Activated naive CD4-positive, alpha-beta T cell treated with anti-CD3 and anti-CD28 coated beads, Interleukin-2, amount 50 U/mL, for 16 hours (primary cell): ENCODE results near the gene COMTD1.
"Not testable (repeated sequence)": the region's sequence is repeated elsewhere in the genome, so short reads cannot be mapped to it uniquely, and the experiment has no call there.

Experiments used
- DNase-seq: peaks from one replicate; pipeline ENCODE4 v3.0.0-alpha.2; 2020

The COMTD1 gene

DNA sequence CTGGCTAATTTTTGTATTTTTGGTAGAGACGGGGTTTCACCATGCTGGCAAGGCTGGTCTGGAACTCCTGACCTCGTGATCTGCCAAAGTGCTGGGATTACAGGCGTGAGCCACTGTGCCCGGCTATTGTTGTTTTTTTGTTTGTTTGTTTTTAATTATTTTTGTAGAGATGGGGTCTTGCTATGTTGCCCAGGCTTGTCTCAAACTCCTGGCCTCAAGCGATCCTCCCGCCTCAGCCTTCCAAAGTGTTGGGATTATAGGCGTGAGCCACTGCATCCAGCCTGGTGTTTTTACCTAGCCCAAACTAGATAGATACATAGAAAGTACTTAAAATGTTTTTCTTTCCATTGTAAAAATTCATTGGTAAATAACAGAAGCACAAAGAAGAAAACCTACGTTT lies 14.3 kb downstream of the COMTD1 start:
- not testable (repeated sequence) for DNase-seq

DNA sequence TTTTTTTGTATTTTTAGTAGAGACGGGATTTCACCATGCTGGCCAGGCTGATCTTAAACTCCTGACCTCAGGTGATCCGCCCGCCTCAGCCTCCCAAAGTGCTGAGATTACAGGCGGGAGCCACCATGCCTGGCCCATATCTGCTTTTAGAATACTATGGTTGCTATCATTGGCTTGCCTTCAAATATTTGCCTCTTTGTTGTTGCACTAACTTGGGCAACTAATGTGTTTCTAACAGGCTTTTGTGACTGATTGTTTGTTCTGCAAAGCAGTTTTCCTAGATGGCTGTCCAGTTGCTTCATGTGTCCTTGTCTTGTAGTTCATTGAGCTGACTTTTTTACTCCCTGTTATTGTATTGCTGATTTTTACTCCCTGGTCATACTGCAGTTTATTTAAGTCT lies 15.5 kb downstream of the COMTD1 start:
- DNase-seq = no peak

DNA sequence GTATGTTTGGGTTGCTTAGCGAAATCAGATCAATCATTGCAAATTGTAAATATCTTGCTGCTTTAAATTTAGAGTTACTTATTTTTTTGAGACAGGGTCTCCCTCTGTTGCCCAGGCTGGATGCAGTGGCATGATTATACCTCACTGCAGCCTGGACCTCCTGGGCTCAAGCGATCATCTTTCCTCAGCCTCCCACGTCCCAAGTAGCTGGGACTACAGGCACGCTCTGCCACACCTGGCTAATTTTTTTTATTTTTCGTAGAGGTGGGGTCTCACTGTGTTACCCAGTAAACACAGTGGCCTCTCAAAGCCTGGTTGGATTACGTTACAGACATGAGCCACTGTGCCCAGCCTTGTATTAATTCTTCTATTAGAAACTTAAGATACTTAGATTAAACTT lies 23.4 kb downstream of the COMTD1 start:
- no peak for DNase-seq

DNA sequence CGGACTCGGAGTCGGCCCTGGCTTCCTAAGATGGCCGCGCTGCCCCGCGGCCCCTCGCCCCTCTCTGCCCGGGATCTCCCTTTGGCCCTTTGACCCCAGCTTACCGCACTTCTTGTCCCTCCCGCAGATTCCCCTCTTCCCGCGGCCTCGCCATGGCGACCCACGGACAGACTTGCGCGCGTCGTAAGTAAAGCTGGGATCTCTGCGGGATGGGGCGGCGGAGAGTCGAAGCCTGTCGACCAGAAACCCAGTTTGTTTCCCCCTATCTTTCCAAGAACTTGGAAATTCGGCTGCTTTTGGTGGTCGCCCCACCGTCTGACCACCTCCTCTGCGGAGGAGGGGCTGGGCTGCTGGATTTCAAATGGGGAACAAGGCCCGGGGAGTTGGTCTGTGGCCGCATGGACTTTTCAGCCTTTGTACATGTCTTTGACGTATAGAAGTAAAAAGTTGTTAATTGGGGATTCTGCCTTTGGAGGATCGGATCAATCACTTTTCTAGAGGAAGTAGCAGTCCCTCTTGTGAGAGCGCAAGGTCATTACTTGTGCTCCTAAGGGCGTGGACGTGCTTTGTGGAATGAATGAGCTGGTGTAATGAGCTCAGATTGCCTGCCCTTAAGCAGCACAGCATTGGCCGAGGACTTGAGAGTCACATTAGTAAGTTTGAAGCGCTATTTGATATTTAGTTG lies 24.6 kb downstream of the COMTD1 start:
- peak; percentile 41 for DNase-seq

DNA sequence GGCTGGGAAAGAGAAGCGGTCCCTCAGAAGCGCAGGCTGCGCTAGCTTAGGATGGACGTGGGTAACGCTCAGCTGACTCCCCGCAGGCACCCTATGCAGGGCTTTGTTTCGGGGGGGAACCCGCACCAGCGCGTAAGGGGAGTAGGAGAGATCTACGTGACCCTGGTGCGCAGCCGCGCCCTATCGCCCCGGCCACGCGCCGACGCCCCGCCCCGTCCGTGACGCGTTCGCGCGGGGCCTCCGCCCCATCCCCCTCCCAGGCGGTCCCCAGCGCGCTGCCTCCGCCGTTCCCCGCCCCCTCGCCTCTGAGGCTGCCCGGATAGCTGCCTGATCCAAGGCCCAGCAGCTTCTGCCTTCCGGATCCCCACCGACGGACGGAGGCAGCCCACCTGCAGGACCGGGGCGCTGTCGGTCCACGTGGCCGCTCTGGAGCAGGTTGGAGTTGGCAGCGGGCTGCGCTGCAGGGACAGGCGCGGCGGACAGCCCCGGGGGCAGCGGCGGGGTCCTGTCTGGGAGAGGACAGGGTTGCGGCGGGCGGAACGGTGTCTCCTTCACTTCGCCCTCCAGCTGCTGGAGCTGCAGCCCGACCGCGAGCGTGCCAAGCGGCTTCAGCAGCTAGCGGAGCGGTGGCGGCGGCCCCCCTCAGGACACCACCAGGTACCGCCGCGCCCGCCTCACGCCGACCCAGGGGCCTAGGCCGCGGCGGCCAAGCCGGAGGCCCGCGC lies 25.3 kb downstream of the COMTD1 start, which contains the start of gene VDAC2:
VDAC2 (plus strand) TSS at position 515 of the 725 bp plus-strand sequence. CDS start 363 bp downstream, outside the sequence.
- DNase-seq = peak; percentile 96

DNA sequence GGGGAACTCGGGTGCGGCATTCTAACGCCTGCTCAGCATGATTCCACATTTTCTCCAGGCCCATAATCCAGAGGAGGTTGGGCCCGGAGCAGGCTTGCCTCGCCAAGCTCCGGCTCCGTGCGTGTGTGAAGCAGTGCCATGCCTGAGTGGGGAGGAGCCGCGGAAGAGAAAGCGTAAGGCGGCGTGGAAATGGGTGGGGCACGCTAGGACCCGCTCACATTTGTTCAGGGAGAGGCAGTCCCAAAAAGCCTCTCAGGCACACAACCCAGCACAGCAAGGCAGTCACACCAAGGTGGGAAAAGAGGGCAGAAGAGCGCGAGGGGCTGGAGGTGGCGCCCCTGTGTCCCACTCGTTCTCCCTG lies 25.9 kb downstream of the COMTD1 start:
- peak; percentile 81 for DNase-seq

DNA sequence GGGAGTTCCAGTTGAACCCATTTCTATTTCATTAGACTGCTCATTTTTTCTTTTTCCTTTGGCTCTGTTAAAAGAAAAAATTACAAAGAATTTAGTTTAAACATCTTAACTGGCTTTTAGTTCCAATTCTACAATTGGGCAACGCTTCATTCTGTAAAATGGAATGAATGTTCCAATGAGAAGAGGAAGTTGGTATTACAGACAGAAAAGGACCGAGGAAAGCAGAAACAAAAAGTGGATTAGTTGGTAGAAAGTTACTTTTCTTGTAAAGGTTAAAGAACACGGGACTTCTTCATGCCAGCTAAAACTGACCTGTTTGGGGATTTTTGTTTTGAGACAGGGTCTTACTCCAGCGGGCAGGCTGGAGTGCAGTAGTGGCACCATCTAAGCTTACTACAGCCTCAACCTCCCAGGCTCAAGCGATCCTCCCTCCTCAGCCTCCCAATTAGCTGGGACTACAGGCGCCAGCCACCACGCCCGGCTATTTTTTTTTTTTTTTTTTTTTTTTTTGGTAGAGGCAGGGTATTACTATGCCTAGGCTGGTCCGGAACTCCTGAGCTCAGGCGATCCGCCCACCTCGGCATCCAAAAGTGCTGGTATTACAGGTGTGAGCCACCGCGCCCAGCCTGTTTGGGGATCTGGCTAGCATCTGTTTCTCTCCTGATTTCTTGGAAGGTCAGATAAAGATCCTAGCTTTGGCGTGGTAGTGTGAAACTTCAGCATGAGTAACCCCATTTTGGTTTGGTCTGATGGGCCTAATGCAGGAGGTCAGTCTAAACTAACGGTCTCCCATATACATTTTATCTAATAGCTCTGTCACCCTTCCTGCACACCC lies 26.5 kb downstream of the COMTD1 start:
- DNase-seq = no peak

DNA sequence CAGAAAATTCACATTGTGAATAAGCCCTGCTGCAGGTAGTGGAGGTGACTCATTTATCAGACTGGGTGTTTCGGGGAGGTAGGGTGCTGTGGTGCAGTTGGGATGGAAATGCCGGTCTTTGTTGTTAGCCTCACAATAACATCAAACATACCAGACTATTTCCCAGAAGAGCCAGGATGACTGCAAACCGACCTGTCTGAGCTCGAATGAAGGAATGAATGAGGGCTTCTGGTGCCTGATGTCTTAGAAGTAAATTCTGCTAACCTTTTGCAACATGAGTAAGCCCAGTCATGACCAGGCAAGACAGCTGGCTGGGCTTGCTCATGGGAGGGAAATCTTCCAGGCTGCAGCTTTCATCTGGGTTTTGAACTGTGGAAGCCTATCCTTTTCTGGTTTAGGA lies 27.6 kb downstream of the COMTD1 start:
- DNase-seq = no peak

DNA sequence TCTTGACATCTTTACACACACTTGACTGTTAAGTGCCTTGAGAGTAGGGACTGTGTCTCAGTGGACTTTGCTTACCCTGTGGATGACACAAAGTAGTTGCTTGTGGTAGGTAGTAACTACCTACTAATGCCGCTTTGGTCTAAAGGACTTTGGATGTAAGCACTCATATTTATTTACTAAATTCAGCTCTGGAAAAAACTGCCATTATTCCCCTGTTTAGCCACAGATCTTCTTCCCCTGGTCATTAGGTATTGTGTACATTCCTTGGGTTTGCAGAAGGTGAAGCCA lies 28.0 kb downstream of the COMTD1 start:
- no peak for DNase-seq

DNA sequence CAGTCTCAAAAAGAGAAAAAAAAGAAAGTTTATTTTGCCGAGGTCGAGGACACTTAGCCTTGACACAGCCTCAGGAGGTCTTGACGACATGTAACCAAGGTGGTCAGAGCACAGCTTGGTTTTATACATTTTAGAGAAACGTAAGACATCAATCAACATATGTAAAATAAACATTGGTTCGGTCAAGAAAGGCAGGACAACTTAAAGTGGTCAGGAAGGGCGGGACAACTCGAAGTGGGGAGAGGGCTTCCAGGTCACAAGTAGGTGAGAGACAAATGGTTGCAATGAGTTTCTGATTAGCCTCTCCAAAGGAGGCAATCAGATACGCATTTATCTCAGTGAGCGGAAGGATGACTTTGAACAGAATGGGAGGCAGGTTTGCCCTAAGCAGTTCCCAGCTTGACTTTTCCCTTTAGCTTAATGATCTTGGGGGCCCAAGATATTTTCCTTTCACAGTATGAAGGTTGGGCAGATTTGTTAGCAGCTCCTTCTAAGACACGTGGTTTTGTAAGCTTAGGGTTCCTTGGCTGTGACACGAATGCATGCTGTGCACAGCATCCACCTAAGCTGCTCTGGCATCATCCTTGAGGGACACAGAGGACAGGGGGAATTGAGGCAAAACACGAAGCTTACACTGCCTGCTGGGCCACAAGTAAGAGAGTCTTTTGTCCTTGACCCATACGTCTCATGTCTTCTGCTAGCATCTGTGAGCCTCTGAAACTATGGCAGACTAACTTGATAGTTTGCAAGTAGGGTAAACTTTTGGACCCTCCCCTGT lies 28.5 kb downstream of the COMTD1 start:
- DNase-seq = no peak

DNA sequence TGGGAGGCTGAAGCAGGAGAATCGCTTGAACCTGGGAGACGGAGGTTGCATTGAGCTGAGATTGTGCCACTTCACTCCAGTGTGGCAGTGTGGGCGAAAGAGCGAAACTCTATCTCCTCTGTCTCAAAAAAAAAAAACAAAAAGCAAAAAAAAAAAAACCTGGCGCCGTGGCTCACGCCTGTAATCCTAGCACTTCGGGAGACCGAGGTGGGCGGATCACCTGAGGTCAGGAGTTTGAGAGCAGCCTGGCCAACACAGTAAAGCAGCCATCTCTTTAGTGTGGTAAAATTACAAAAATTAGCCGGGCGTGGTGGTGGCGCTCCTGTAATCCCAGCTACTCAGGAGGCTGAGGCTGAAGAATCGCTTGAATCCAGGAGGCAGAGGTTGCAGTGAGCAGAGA lies 29.1 kb downstream of the COMTD1 start:
- not testable (repeated sequence) for DNase-seq

DNA sequence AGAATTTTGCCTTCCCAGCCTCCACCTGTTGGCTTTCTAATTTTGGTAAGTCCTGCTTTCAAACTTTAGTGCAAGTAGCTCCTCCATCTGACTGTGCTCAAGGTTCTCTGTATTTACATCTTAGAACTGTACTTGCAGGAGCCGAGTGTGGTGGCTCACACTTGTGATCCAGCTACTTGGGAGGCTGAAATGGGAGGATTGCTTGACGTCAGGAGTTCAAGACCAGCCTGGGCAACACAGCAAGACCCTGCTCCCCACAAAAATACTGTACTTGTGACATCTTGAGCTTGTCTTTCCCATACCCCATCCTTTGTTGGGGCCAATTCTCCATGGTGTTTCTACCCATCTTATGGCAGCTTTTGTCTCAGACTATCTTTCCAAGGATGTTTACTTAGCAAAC lies 29.8 kb downstream of the COMTD1 start:
- no peak for DNase-seq

DNA sequence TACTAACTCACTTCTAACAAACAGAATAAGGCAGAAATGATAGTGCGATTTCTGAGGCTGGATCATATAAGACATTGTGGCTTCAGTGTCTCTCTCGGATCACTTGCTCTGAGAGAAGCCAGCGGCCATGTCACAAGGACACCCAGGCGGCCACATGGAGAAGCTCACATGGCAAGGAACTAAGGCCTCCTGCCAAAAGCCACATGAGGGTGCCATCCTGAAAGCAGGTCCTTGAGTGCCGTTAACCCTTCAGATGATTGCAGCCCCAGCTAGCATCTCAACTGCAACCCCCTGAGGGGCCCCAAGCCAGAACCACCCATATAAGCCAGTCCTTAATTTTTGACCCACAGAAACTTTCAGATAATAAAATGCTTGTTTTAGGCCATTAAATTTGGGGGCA lies 32.0 kb downstream of the COMTD1 start:
- DNase-seq = no peak

DNA sequence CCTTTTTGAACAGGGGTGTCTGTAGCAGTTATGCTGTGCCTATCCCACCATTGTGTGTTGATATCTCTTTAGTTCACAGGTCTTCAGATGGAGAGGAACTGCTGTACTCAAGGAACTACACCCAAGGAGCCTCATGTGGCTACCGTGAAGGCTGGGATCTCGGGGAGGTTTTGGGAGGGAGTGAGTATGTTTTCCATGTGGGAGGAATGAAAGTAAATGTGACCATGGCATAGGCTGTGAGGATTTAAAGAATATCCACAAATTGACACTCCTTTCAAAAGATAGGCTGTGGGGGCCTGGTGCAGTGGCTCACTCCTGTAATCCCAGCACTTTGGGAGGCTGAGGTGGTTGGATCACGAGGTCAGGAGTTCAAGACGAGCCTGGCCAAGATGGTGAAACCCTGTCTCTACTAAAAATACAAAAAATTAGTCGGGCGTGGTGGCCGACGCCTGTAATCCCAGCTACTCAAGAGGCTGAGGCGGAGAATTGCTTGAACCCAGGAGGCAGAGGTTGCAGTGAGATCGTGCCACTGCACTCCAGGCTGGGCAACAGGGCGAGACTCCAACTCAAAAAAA lies 32.6 kb downstream of the COMTD1 start:
- not testable (repeated sequence) for DNase-seq

DNA sequence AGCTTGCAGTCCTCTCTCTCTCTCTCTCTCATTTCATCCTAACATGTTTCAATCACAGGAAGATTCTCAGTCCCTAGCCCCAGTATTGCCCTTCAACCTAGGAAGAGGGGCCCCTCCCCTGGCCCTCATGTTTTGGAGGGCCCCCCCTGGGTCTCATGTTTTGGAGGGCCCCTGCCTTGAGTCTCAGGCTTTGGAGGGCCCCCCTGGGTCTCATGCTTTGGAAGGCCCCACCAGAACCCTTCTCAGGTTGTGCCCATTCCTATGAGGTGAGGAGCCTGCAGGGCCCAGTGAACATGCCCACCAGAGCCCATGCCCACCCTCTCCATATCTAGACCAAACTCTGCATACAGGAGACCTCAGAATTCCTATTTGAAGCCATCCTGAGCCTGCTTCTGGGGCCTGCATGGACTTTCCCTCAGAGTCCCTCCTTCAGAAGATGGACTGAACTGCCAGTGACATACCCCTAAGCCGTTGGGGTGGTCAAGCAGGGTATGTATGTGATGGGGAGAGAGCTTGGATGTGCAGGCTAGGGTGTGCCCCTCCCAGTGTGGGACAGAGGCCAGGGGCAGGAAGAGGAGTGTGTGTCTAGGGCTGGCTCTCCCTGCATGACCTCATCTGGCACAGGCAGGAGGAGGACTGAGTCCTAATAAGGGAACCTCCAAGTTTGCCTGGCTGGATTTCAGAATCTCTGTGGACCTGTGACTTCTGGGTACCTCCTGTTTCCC lies 33.3 kb downstream of the COMTD1 start:
- no peak for DNase-seq

DNA sequence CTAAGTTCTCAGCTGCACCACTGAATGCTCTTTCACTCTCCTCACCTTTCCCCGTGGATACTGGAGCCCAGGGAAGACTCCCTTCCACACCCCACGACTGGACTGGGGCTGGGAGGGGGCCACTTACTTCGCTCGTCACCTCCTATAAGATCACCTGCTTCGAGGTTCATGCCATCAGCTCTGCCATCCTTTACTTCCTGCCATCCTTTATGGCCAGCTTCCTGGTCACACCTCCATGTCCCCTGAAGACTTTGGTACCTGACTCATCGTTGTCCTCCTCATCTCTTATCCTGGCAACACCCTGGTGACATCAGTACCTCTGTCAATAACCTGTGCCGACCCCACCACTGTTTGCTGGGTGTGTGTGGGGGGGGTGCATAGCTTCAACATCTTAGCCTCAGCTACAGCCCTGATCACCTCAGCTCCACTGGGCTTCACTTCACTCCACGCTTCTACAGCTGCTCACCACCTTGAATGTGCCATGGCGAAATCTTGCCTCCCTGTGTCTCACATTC lies 33.9 kb downstream of the COMTD1 start:
- no peak for DNase-seq

DNA sequence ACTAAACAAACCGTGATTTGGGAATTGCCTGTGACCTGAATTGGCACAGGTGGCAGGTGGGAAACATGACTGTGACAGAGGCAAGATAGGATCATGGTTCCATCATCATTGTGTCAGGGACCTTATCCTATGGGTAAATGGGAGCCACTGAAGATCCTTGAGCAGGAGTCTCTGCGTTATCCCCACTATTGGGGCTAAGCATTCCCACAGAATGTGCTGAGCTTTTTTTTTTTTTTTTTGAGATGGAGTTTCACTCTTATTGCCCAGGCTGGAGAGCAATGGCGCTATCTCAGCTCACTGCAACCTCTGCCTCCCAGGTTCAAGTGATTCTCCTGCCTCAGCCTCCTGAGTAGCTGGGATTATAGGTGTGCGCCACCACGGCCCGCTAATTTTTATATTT lies 35.8 kb downstream of the COMTD1 start:
- DNase-seq = not testable (repeated sequence)

DNA sequence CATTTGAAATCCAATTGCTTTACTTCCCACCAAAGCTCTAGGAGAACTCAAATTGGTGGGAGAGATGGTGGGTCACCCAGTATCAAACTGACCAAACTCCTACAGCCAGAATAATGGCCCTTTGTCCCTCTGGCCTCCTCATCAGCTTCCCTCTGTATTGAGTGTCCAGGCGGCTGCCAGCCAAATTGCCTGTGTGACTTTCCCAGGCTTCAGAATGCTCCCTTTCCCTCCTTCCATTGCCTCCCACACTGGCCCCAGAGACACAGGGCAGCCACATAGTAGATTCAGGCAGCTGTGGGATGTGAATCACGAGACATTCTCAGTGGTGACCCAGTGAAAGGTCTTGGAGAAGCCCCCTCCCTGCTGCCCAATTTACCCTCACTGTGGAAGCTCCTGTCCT lies 37.9 kb downstream of the COMTD1 start:
- no peak for DNase-seq

DNA sequence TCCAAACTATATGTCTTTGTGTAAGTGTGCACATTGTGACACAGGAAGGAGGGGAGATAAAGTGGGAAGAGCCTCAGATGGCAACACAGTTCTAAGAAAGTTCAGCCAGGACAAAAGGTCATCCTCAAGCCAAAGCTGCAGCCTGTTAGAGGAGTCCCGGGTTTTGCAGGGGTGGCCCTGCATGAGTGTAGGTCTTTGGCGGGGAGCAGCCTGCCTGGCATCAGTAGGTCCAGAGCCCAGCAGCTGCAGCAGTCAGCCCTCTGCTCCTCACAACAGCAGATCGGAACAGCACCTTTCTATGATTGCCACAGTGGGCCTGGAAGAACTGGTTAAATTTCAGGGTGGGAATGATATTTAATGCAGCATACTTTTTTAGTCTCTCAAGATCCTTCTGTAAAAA lies 38.7 kb downstream of the COMTD1 start:
- no peak for DNase-seq

DNA sequence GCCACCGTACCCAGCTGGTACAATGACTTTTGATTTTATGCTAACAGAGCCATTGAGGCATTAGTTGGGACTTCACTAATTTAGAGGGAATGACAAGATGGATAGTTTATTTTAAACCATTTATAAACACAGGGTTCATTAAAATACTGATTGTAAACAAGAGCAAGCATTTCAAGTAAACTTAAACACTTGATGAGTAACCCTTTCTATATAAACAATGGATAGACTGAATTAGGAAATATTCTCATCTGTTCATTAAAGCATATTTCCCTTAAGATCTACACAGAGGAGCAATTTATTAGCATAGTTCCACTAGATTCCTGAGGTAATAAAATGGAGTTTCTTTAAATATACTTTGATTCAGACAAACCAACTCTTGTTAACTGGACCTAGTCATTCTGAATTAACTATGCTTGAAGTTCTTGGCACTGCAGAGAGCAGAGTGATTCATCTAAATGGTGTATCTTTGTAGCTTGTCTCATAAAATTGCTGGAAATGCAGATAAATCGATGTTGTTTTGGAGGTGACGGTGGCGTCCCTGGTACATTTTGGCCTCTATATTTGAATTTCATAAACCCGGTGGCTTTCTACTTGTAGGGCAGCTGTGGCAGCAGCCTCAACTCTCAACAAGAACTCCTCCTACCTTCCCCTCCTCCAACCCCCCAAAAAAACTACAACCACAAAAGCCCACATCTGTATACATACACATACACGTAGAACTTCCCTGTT lies 40.6 kb downstream of the COMTD1 start:
- DNase-seq = no peak

DNA sequence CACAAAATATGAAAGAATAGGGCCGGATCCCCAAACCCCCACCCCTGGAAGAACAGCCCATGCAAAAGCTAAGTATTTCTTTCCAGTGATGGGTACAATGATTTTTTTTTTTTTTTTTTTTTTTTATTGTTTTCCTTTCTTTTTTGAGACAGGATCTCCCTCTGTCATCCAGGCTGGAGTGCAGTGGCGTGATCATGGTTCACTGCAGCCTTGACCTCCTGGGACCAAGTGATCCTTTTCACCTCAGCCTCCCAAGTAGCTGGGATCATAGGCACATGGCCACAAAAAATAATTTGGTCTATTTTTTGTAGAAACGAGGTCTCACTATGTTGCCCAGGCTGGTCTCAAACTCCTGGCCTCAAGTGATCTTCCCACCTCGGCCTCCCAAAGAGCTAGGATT lies 41.1 kb downstream of the COMTD1 start:
- DNase-seq = not testable (repeated sequence)
